SK-N-SH (cell line): ENCODE data around the gene MAGEA8.
"Not testable (repeated sequence)": the region's sequence is repeated elsewhere in the genome, so short reads cannot be mapped to it uniquely, and the experiment has no call there.

Experiments used
- FOXM1 ChIP-seq: IDR thresholded peaks from 2 replicates; pipeline ENCODE4 v1.4.0; 2012; ENCODE audit warnings: low read depth, mild to moderate bottlenecking
- GABPA ChIP-seq: IDR thresholded peaks from 2 replicates; pipeline ENCODE4 v1.4.0; 2012; ENCODE audit warnings: low read depth, mild to moderate bottlenecking
- MEF2A ChIP-seq: IDR thresholded peaks from 2 replicates; pipeline ENCODE4 v1.4.0; 2012; ENCODE audit warnings: low read depth, borderline replicate concordance
- SIN3A ChIP-seq: IDR thresholded peaks from 2 replicates; pipeline ENCODE4 v1.6.1; 2012; ENCODE audit warnings: low read depth, mild to moderate bottlenecking, low read length, moderate library complexity, borderline replicate concordance
- TAF1 ChIP-seq: IDR thresholded peaks from 2 replicates; pipeline ENCODE4 v1.6.1; 2012; ENCODE audit warnings: low read depth, mild to moderate bottlenecking, low read length, moderate library complexity, borderline replicate concordance
- TF ChIP-seq, protein P1 (sequence below): fragments of 200-600 bp; sonication (generic); IDR thresholded peaks from 2 replicates; pipeline ENCODE4 v1.6.1; 2017; ENCODE audit warnings: antibody characterized with exemption, mild to moderate bottlenecking, moderate library complexity

DNA sequence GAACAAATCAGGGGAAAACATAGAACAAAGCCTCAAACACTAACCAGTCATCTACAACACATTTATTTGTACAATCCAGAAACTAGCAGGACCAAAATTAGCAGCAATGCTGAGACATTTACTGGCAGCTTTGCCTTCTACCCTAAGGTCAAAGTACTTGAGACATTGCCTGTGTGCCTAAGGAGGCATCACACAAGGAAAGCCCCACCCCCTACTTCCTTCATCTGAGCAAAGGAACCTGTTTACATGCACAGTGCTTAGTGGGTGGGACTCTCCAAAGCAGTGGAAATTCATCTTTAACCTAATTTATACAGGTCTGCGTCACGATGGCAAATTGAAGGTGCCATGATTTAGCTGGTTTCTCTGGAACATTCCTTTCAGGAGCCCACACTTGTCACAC is 51.2 kb downstream of the MAGEA8 start:
- TF ChIP-seq MEF2A, FOXM1, SIN3A, GABPA, TAF1: not testable (repeated sequence)
- TF ChIP-seq, protein P1, sequence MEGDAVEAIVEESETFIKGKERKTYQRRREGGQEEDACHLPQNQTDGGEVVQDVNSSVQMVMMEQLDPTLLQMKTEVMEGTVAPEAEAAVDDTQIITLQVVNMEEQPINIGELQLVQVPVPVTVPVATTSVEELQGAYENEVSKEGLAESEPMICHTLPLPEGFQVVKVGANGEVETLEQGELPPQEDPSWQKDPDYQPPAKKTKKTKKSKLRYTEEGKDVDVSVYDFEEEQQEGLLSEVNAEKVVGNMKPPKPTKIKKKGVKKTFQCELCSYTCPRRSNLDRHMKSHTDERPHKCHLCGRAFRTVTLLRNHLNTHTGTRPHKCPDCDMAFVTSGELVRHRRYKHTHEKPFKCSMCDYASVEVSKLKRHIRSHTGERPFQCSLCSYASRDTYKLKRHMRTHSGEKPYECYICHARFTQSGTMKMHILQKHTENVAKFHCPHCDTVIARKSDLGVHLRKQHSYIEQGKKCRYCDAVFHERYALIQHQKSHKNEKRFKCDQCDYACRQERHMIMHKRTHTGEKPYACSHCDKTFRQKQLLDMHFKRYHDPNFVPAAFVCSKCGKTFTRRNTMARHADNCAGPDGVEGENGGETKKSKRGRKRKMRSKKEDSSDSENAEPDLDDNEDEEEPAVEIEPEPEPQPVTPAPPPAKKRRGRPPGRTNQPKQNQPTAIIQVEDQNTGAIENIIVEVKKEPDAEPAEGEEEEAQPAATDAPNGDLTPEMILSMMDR = not testable (repeated sequence)
